ENCODE data around the gene MTG2. TPM values are rescaled to one million over a fixed set of nuclear protein-coding genes. Genes with fewer than 3 reads are reported as not detected.

Gene MTG2
- total RNA-seq, 2 donors from 2014 or later = 30.4 to 46.7 TPM

DNA sequence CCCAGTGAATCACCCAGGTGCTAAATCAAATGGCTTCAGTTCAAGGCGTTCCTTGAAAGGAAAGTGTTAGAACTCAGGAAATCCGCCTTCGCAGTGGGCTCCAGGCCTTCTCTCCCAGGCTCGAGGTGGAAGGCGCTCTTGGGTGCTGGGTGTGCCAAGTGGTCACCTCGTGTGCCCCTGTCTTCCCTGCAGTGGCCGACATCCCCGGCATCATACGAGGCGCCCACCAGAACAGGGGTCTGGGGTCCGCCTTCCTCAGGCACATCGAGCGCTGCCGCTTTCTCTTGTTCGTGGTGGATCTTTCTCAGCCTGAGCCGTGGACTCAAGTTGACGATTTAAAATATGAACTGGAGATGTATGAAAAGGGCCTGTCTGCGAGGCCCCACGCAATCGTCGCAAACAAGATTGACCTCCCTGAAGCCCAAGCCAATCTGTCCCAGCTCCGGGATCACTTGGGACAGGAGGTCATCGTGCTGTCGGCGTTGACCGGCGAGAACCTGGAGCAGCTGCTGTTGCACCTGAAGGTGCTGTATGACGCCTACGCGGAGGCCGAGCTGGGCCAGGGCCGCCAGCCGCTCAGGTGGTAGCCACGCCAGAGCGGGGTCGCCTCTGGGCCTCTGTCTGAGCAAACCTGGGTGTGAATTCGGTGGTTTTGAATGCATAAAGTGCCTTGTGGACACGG, 17.8 kb downstream of the MTG2 start:
- no peak for DNase-seq
- H3K36me3 ChIP-seq = peaks cover 13% of the 10 kb centered on the region
- intact Hi-C loops (cut with DNase I) = no loop called here

DNA sequence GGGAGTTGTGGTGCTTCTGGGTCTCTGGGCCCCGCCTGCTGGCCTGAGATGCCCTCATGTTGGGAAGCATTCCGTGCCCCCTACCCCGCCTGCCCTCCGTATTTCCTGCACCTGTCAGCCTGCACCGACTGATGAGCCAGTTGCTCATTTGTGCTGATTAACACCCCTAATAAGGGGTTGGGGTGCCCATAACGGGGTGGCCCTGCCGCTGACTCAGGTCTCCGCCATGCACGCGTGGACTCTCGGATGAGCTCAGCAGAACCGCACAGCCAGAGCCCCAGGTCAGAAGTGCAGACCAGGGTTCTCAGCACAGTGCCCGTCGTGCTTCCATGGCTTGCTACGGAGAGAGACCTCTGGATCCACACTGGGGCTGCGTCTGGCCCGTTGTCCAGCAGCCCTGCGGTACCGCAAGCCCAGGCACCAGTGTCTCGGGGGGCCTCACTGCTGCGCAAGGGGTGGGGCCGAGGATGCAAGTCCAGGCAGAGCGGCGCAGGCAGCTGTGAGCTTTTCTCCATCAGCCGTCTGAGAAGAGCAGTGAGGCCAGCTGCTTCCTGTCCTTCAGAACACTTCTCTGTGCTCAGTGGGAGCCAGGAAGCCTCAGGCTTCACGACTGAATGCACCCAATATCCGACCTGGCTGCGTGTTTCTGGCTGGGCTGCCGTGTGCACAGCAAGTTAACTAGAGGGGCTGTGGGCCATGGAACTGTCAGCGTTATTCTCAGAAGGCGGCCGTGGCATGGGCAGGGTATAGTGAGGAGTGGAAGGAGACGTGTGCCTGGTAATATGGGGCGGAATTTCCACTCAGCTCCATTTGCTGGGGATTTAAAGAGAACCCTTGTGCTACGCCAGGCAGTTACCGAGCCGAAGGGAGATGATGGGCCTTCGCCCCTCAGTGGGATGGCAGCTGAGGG, 18.6 kb downstream of the MTG2 start:
- Histone ChIP-seq H3K4me1 (no peaks in the 10 kb centered on the region), H3K9me3 (no peaks in the 10 kb centered on the region), H3K4me3 (no peak overlapping the region), H3K36me3 (peaks cover 13% of the 10 kb centered on the region), H3K27me3 (no peaks in the 10 kb centered on the region), H3K9ac (ENCODE audit: low read depth in 2 of 2, low read length in 2 of 2) (no peak overlapping the region), H3K27ac (no peak overlapping the region)
- TF ChIP-seq, protein P1, sequence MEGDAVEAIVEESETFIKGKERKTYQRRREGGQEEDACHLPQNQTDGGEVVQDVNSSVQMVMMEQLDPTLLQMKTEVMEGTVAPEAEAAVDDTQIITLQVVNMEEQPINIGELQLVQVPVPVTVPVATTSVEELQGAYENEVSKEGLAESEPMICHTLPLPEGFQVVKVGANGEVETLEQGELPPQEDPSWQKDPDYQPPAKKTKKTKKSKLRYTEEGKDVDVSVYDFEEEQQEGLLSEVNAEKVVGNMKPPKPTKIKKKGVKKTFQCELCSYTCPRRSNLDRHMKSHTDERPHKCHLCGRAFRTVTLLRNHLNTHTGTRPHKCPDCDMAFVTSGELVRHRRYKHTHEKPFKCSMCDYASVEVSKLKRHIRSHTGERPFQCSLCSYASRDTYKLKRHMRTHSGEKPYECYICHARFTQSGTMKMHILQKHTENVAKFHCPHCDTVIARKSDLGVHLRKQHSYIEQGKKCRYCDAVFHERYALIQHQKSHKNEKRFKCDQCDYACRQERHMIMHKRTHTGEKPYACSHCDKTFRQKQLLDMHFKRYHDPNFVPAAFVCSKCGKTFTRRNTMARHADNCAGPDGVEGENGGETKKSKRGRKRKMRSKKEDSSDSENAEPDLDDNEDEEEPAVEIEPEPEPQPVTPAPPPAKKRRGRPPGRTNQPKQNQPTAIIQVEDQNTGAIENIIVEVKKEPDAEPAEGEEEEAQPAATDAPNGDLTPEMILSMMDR (IDR thresholded peaks at IDR 0.05) = no peak
- intact Hi-C loops (cut with DNase I) = no loop called here
- no peak for DNase-seq

More for the DNA sequence above, 17.8 kb downstream of the MTG2 start:
- Histone ChIP-seq H3K9ac (ENCODE audit: low read depth in 2 of 2, low read length in 2 of 2) (no peak overlapping the region), H3K4me3 (no peak overlapping the region), H3K9me3 (no peaks in the 10 kb centered on the region), H3K27me3 (no peaks in the 10 kb centered on the region), H3K4me1 (no peaks in the 10 kb centered on the region), H3K27ac (no peak overlapping the region)
- TF ChIP-seq, protein P1 (IDR thresholded peaks at IDR 0.05) = no peak

DNA sequence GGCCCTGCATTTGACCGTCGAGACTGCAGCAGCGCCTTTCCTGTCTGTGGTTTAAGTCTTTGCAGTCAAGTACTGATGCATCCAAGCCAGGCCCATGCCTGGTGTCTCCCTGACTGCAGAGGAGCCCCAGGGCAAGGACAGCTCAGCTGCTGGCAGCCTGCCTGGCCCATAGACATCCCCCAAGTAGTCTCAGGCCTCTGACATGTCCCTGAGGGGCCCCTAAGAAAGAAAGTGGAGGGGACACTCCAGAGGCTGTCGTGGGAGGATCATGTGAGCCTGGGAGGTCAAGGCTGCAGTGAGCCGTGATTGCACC, 19.2 kb downstream of the MTG2 start:
- intact Hi-C loops (cut with DNase I) = no loop called here
- Histone ChIP-seq H3K4me3 (no peak overlapping the region), H3K4me1 (no peaks in the 10 kb centered on the region), H3K9ac (ENCODE audit: low read depth in 2 of 2, low read length in 2 of 2) (no peak overlapping the region), H3K9me3 (no peaks in the 10 kb centered on the region), H3K27ac (no peak overlapping the region), H3K27me3 (no peaks in the 10 kb centered on the region), H3K36me3 (peaks cover 13% of the 10 kb centered on the region)
- DNase-seq = no peak
- TF ChIP-seq, protein P1 (IDR thresholded peaks at IDR 0.05) = no peak

DNA sequence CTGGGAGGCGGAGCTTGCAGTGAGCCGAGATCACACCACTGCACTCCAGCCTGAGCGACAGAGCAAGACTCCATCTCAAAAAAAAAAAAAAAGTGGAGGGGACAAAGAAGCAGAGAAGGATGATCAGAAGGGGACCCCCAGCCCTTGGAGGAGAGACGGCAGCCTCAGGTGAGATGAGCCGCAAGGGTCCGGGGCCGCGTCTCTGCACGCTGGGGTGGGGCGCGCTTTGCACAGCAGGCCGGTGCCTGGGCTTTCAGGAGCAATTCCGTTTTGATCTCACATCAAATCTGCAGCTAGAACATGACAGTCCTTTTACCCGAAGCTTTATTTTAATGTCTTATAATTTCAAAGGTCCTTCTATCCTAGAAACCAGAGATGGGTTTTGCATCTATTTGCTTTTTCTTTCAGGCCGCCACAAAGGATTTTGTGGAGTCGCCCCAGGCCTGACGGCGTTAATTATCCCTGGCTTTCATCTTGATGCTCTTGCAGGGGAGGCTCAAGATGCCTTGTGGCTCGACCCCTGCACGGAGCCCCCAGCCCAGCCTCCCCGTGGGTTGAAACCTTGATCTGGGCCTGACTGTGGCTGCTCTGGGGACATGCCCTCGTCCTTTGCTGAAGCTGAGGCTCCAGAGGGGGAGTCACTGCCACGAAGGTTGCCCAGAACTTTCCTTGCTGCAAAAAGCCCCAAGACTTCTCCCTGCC, 20.0 kb downstream of the MTG2 start:
- TF ChIP-seq, protein P1 (IDR thresholded peaks at IDR 0.05) = no peak
- Histone ChIP-seq H3K36me3 (peaks cover 11% of the 10 kb centered on the region), H3K27me3 (no peaks in the 10 kb centered on the region), H3K9me3 (no peaks in the 10 kb centered on the region), H3K4me3 (no peak overlapping the region), H3K27ac (no peak overlapping the region), H3K9ac (ENCODE audit: low read depth in 2 of 2, low read length in 2 of 2) (no peak overlapping the region), H3K4me1 (no peaks in the 10 kb centered on the region)
- intact Hi-C loops (cut with DNase I) = no loop called here
- DNase-seq = no peak

DNA sequence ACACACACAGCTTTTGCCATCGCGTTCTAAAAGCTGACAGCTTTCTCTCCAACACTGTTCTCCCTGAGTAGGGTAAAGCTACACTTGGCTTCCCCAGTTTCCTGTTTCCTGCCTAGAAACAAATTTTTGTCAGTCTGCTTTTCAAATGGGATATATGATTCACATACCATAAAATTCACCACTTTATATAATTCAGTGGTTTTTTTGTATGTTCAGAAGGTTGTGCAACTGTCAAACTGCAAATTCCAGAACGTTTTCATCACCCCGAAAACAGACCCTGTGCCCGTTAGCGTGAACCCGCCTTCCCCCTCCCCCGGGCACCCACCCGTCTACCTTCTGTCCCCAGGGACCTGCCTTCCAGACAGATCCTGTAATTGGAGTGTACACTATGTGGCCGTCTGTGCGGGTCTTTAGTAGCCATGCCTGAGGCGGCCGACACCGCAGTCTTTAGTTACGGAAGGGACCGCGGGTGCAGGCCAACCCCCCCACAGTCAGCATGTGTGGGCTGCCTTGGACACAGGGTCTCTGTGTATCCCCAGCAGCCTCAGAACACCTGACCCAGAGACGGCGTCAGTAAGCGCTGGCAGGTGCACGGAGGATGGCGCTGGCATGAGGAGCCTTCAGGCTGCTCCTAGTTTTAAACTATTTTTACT, 20.7 kb downstream of the MTG2 start:
- TF ChIP-seq, protein P1 (IDR thresholded peaks at IDR 0.05) = no peak
- Histone ChIP-seq H3K36me3 (peaks cover 6% of the 10 kb centered on the region), H3K9ac (ENCODE audit: low read depth in 2 of 2, low read length in 2 of 2) (no peak overlapping the region), H3K4me1 (no peaks in the 10 kb centered on the region), H3K27ac (no peak overlapping the region), H3K4me3 (no peak overlapping the region), H3K27me3 (no peaks in the 10 kb centered on the region), H3K9me3 (no peaks in the 10 kb centered on the region)
- intact Hi-C loops (cut with DNase I) = no loop called here
- DNase-seq = no peak
